Spleen (tissue), 11 donors: Measurements from ENCODE around the gene DENND1A. TPM values are rescaled to one million over a fixed set of nuclear protein-coding genes. Genes with fewer than 3 reads are reported as not detected.

Experiments
- DNase-seq: peaks from one replicate; pipeline ENCODE4 v3.0.0-alpha.2; 2020
- H3K27ac ChIP-seq, 8 donors: fragments of 200-600 bp; sonication (generic) in 7 of 8; 1 replicate in 4 of 8; 2 replicates in 4 of 8; pipeline versions ENCODE4 v1.5.0 to v1.8.0; 2016 to 2021; ENCODE audit warnings: inconsistent platforms in 4 of 8, mild to moderate bottlenecking in 4 of 8, moderate library complexity in 1 of 8
- H3K27me3 ChIP-seq, 7 donors: fragments of 200-600 bp; sonication (generic) in 6 of 7; replicated peaks in 1 of 7; 1 replicate in 4 of 7; 2 replicates in 3 of 7; pipeline versions ENCODE4 v1.5.0 to v1.8.0; 2016 to 2021; ENCODE audit warnings: inconsistent platforms in 3 of 7, mild to moderate bottlenecking in 1 of 7
- H3K36me3 ChIP-seq, 6 donors: fragments of 200-600 bp; sonication (generic) in 5 of 6; 1 replicate in 4 of 6; 2 replicates in 2 of 6; pipeline versions ENCODE4 v1.5.0 to v1.8.0; 2016 to 2021; ENCODE audit warnings: inconsistent platforms in 2 of 6
- H3K4me1 ChIP-seq, 6 donors: fragments of 200-600 bp; sonication (generic) in 5 of 6; 1 replicate in 3 of 6; 2 replicates in 3 of 6; pipeline versions ENCODE4 v1.5.0 to v1.8.0; 2016 to 2021; ENCODE audit warnings: inconsistent platforms in 3 of 6
- H3K4me3 ChIP-seq, 8 donors: fragments of 200-600 bp; sonication (generic) in 7 of 8; 1 replicate in 4 of 8; 2 replicates in 4 of 8; pipeline versions ENCODE4 v1.5.0 to v1.8.0; 2016 to 2021; ENCODE audit warnings: inconsistent platforms in 4 of 8, mild to moderate bottlenecking in 4 of 8, moderate library complexity in 2 of 8
- H3K9me3 ChIP-seq, 8 donors: fragments of 200-600 bp; sonication (generic) in 7 of 8; 1 replicate in 4 of 8; 2 replicates in 4 of 8; pipeline versions ENCODE4 v1.5.0 to v1.8.0; 2016 to 2021; ENCODE audit warnings: inconsistent platforms in 4 of 8
- CTCF ChIP-seq, 11 experiments: fragments of 200-600 bp in 7 of 11; fragments of 450-650 bp in 4 of 11; sonication (generic) in 4 of 11; IDR thresholded peaks in 8 of 11; conservative IDR thresholded peaks in 3 of 11; 1 replicate in 7 of 11; 2 replicates in 4 of 11; pipeline versions ENCODE4 v1.4.0 to v1.8.0; 2016 to 2021; ENCODE audit warnings: antibody characterized with exemption in 11 of 11, inconsistent platforms in 4 of 11, mild to moderate bottlenecking in 1 of 11
- POLR2A ChIP-seq, 3 donors: fragments of 450-650 bp; IDR thresholded peaks; one replicate each; pipeline ENCODE4 v1.5.1; 2017; ENCODE audit warnings: antibody characterized with exemption in 3 of 3, mild to moderate bottlenecking in 1 of 3
- POLR2AphosphoS5 ChIP-seq, 3 donors: sonication (generic); formaldehyde crosslinking; IDR thresholded peaks; one replicate each; pipeline ENCODE4 v1.5.1; 2017; ENCODE audit warnings: antibody characterized with exemption in 3 of 3
- WGBS, 5 donors: extraction: QIAGEN DNeasy Blood & Tissue Kit in 3 of 5; methylation state at CpG; one replicate each; pipeline versions ENCODE4 v1.1.5 to v1.1.7; 2013 to 2018; 5-methylcytosine and 5-hydroxymethylcytosine counted together
- intact Hi-C: fragments of 100-400 bp; cut with DNase I; formaldehyde crosslinking; loops from one replicate; pipeline ENCODE4 v1.15.0; 2023; ENCODE audit warnings: low total_unique reads
- polyA plus RNA-seq, 3 donors: library from polyadenylated mRNA; stranded (reverse); fragments of 200-250 nt; gene quantifications; one replicate each; pipeline ENCODE4 v1.2.1, GENCODE V29; 2013
- total RNA-seq, 7 donors: library from RNA; depleted of rRNA in 3 of 7; stranded (reverse); fragments of >200 nt in 3 of 7; fragmentation: NEBNext Ultra II Directional in 4 of 7; extraction: Animal tissue kit (Norgen Biotek cat#: 25700) in 4 of 7; gene quantifications; one replicate each; pipeline versions ENCODE4 v1.1.0 to v1.2.1, GENCODE V29; 2016 to 2021
- donor health status: healthy with polysubstance abuse.
- donor health status: DM: no; HTN: no; CAD: no; lungs with moderate emphysema.
- donor health status: DM: no; HTN: no; CAD: no.
- donor health status: Bipolar disorder and iron deficiency.
- donor health status: healthy.
- donor health status: DM: no; HTN: no; CAD: no.
- donor health status: DM: yes; HTN: yes; CAD: no.

The DENND1A gene
- total and polyA plus RNA-seq, 10 donors: 5.4 to 59.3 (median 48.8) TPM

DNA sequence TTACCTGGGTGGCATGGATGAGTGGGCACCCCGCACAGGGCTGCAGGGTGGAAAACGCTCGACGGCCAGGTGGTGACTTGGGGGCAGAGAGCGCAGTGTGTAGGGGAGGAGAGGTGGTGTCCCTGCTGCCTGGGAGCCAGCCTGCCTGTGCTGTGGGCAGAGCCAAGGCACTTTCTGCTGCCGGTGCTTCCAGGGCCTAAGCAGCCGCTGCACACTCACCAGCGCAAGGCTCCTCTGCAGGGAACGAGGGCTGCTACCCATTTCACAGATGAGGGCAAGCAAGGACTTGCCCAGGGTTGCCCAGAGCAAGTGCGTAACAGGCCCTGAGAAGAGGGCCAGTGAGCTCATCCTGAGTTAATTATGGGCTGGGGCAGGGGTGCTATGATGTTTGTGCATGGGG lies 511.4 kb downstream of the DENND1A start:
- Histone ChIP-seq H3K4me1 (no peaks in the 10 kb centered on the region), H3K4me3 (no peak overlapping the region), H3K36me3 (peaks cover 0 to 98% (median 24%) of the 10 kb centered on the region in 6 donors), H3K27ac (no peak overlapping the region), H3K27me3 (no peaks in the 10 kb centered on the region), H3K9me3 (no peaks in the 10 kb centered on the region)
- intact Hi-C loops: no loop called here
- DNase-seq: peak; percentile 34
- WGBS, 5 donors: 91 to 98% (median 93%) methylated on average over 8 to 10 of the region's 10 CpGs
- no peak for TF ChIP-seq POLR2AphosphoS5 (IDR thresholded peaks at IDR 0.05)
- TF ChIP-seq POLR2A (IDR thresholded peaks at IDR 0.05): no peak
- no peak for TF ChIP-seq CTCF (IDR thresholded peaks at IDR 0.05 in 8 of 11, conservative IDR thresholded peaks at IDR 0.05 in 3 of 11)

- Histone ChIP-seq H3K4me1 (no peaks in the 10 kb centered on the region), H3K27ac (no peak overlapping the region), H3K27me3 (no peaks in the 10 kb centered on the region), H3K9me3 (no peaks in the 10 kb centered on the region), H3K4me3 (no peak overlapping the region), H3K36me3 (peaks cover 0 to 94% (median 22%) of the 10 kb centered on the region in 6 donors)
- 83 to 97% (median 91%) methylated on average over 5 of the region's 5 CpGs for WGBS, 5 donors
- TF ChIP-seq CTCF (IDR thresholded peaks at IDR 0.05 in 8 of 11, conservative IDR thresholded peaks at IDR 0.05 in 3 of 11) (no peak), POLR2AphosphoS5 (IDR thresholded peaks at IDR 0.05) (no peak), POLR2A (IDR thresholded peaks at IDR 0.05) (no peak)
- no peak for DNase-seq
- intact Hi-C loops: no loop called here
Measured at GRCh38 chr9:123418052-123418430, 511.9 kb downstream of the DENND1A start.

GRCh38 chr9:123417289-123418051 lies 512.5 kb downstream of the DENND1A start:
- Histone ChIP-seq H3K9me3 (no peaks in the 10 kb centered on the region), H3K27ac (no peak overlapping the region), H3K36me3 (peaks cover 0 to 89% (median 21%) of the 10 kb centered on the region in 6 donors), H3K4me1 (no peaks in the 10 kb centered on the region), H3K27me3 (no peaks in the 10 kb centered on the region), H3K4me3 (no peak overlapping the region)
- DNase-seq: peak; percentile 13
- TF ChIP-seq CTCF (IDR thresholded peaks at IDR 0.05 in 8 of 11, conservative IDR thresholded peaks at IDR 0.05 in 3 of 11) (no peak), POLR2A (IDR thresholded peaks at IDR 0.05) (no peak), POLR2AphosphoS5 (IDR thresholded peaks at IDR 0.05) (no peak)
- 94 to 96% (median 95%) methylated on average over 5 of the region's 5 CpGs for WGBS, 5 donors
- intact Hi-C loops: no loop called here

DNA sequence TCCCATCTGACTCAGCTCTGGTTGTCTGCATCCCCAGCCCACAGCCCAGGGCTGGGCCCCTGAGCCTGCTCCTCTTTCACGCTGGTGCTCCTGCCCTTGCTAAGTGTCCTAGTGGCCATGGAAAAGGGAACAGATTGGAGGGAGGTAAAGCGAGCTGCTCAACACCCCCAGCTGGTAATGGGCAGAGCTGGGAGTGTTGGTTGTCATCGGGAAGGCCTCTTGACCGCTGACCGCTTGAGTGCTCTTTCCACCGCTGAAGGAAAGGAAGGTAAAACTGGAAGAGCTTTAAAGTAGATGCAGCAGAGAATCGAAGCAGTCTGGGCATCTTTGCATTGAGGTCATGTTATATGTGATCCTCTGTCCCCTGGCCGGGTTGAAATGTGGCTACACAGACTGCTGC lies 513.8 kb downstream of the DENND1A start:
- no peaks in the 10 kb centered on the region for H3K27me3 ChIP-seq
- no peak overlapping the region for H3K4me3 ChIP-seq
- WGBS, 5 donors: 79 to 94% (median 86%) methylated on average over 8 of the region's 8 CpGs
- H3K36me3 ChIP-seq: peaks cover 0 to 89% (median 21%) of the 10 kb centered on the region in 6 donors
- TF ChIP-seq POLR2A (IDR thresholded peaks at IDR 0.05) (no peak), POLR2AphosphoS5 (IDR thresholded peaks at IDR 0.05) (no peak), CTCF (IDR thresholded peaks at IDR 0.05 in 8 of 11, conservative IDR thresholded peaks at IDR 0.05 in 3 of 11) (no peak)
- peak; percentile 33 for DNase-seq
- no peaks in the 10 kb centered on the region for H3K4me1 ChIP-seq
- H3K27ac ChIP-seq: no peak overlapping the region
- H3K9me3 ChIP-seq: no peaks in the 10 kb centered on the region
- intact Hi-C loops: no loop called here
